ENCODE results near the gene POLD4. TPM values are rescaled to one million over a fixed set of nuclear protein-coding genes. Genes with fewer than 3 reads are reported as not detected.

The POLD4 gene
- total RNA-seq, 1 experiment from 2014 or later = 19.5 TPM

DNA sequence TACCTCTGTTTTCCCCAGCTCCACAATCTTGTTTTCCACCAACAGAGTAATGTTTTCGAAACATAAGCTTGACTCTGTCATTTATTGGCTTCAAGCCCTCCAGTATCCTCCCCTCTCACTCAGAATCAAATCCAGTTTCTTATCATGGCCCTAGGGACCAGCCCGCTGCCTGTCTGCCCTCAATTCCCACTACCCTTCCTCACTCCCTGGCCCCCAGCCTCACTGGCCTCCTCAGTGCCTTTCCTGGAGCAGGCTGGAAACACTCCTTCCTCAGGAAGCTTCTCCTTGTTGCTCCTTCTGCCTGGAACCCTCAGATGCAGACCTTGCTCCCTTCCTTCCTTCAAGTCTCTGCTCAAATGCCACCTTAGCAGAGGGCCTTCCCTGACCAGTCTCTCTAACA is 3.9 kb downstream of the POLD4 start:
- Histone ChIP-seq H3K9ac (ENCODE audit: extremely low read depth, insufficient read length, low read length) (no peak overlapping the region), H3K9me3 (ENCODE audit: control insufficient read depth, low read depth, low read length) (no peaks in the 10 kb centered on the region), H2BK120ac (ENCODE audit: low read depth, low read length, poor library complexity, severe bottlenecking) (no peak overlapping the region), H3K56ac (ENCODE audit: insufficient read length, low read depth, low read length) (no peak overlapping the region), H3K4me1 (ENCODE audit: insufficient read depth, low read length) (no peaks in the 10 kb centered on the region), H2BK12ac (ENCODE audit: insufficient read length, low read depth, low read length) (no peak overlapping the region), H2BK20ac (ENCODE audit: low read depth, low read length, poor library complexity, severe bottlenecking) (no peak overlapping the region), H3K18ac (ENCODE audit: insufficient read length, low read depth, low read length) (no peak overlapping the region), H3K79me1 (ENCODE audit: insufficient read depth, low read depth, low read length, poor library complexity, severe bottlenecking) (no peaks in the 10 kb centered on the region), H2BK15ac (ENCODE audit: low read depth, low read length) (no peak overlapping the region), H3K79me2 (ENCODE audit: insufficient read depth, low read length) (no peaks in the 10 kb centered on the region), H3K4ac (ENCODE audit: low read depth, low read length) (no peak overlapping the region), H3K14ac (ENCODE audit: insufficient read depth, low read length) (no peak overlapping the region; the same call in 1 of the 2 replicates), H2AK5ac (ENCODE audit: insufficient read length, low read length) (no peak overlapping the region), H4K20me1 (ENCODE audit: control insufficient read depth, insufficient read depth, insufficient read length) (no peaks in the 10 kb centered on the region), H2AFZ (ENCODE audit: low read length) (no peak overlapping the region), H3K23me2 (ENCODE audit: insufficient read length, low read depth, low read length, poor library complexity, severe bottlenecking) (peaks cover 14% of the 10 kb centered on the region), H3K27me3 (ENCODE audit: insufficient read depth, low read length) (no peaks in the 10 kb centered on the region), H3T11ph (ENCODE audit: low read length) (no peak overlapping the region), H4K8ac (replicated peaks; ENCODE audit: insufficient read length, low read depth, low read length) (no peak overlapping the region), H4K5ac (ENCODE audit: insufficient read length, low read depth, low read length) (no peak overlapping the region), H2BK5ac (ENCODE audit: insufficient read length, low read length) (no peak overlapping the region), H3K27ac (ENCODE audit: insufficient read length, low read depth, low read length) (no peak overlapping the region), H3K23ac (ENCODE audit: insufficient read length, low read depth, low read length) (no peak overlapping the region), H3K4me2 (ENCODE audit: insufficient read depth, insufficient read length, low read length) (no peak overlapping the region), H4K91ac (ENCODE audit: insufficient read length, low read depth, low read length) (no peak overlapping the region)
- no peaks in the 10 kb centered on the region; a peak in 1 of 5 replicates for H3K9me3 Mint-ChIP-seq
- no peaks in the 10 kb centered on the region; the same call in 1 of the 2 replicates for H3K27me3 Mint-ChIP-seq (ENCODE audit: low read depth)
- TF ChIP-seq, protein P1, sequence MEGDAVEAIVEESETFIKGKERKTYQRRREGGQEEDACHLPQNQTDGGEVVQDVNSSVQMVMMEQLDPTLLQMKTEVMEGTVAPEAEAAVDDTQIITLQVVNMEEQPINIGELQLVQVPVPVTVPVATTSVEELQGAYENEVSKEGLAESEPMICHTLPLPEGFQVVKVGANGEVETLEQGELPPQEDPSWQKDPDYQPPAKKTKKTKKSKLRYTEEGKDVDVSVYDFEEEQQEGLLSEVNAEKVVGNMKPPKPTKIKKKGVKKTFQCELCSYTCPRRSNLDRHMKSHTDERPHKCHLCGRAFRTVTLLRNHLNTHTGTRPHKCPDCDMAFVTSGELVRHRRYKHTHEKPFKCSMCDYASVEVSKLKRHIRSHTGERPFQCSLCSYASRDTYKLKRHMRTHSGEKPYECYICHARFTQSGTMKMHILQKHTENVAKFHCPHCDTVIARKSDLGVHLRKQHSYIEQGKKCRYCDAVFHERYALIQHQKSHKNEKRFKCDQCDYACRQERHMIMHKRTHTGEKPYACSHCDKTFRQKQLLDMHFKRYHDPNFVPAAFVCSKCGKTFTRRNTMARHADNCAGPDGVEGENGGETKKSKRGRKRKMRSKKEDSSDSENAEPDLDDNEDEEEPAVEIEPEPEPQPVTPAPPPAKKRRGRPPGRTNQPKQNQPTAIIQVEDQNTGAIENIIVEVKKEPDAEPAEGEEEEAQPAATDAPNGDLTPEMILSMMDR (conservative IDR thresholded peaks at IDR 0.05) = no peak
- peaks cover 22 to 32% of the 10 kb centered on the region in 2 experiments for H3K4me1 Mint-ChIP-seq
- H3K4me3 Mint-ChIP-seq = no peak overlapping the region
- DNase-seq = no peak
- H3K27ac Mint-ChIP-seq = peak overlapping the region in 1 of 3 experiments; percentile 2; a peak in 1 of 7 replicates
- H3K36me3 Mint-ChIP-seq (ENCODE audit: insufficient read depth in 1 of 3, low read depth in 3 of 3) = no peaks in the 10 kb centered on the region
- no CpG with 5 or more reads among the region's 2 CpGs for WGBS (ENCODE audit: extremely low coverage, insufficient read length, low lambda C conversion rate)

Measured in H9 (cell line).